Ovary (tissue), 9 donors: ENCODE data around the gene BAZ2B. TPM values are rescaled to one million over a fixed set of nuclear protein-coding genes. Genes with fewer than 3 reads are reported as not detected.

Source experiments
- DNase-seq, 5 donors: peaks; one replicate each; pipeline ENCODE4 v3.0.0-alpha.2; 2019 to 2020
- H3K27ac ChIP-seq, 2 donors: fragments of 200-600 bp; one replicate each; pipeline versions ENCODE4 v1.5.1 to v1.8.0; 2019 to 2022
- H3K27me3 ChIP-seq: fragments of 200-600 bp; one replicate; pipeline ENCODE4 v1.8.0; 2022
- H3K36me3 ChIP-seq: fragments of 200-600 bp; sonication (generic); one replicate; pipeline ENCODE4 v1.5.1; 2019
- H3K4me1 ChIP-seq: one replicate; pipeline ENCODE4 v1.8.1; 2013; ENCODE audit warnings: mild to moderate bottlenecking, moderate library complexity; ENCODE audit not compliant: insufficient read depth
- H3K4me3 ChIP-seq: fragments of 200-600 bp; sonication (generic); one replicate; pipeline ENCODE4 v1.5.1; 2017
- H3K9me3 ChIP-seq, 2 donors: fragments of 200-600 bp in 1 of 2; sonication (generic) in 1 of 2; one replicate each; pipeline versions ENCODE4 v1.5.1 to v1.8.1; 2013 to 2019; ENCODE audit warnings: mild to moderate bottlenecking in 1 of 2, moderate library complexity in 1 of 2
- EP300 ChIP-seq: sonication (generic); formaldehyde crosslinking; IDR thresholded peaks from one replicate; pipeline ENCODE4 v1.6.1; 2017; ENCODE audit warnings: antibody characterized with exemption
- POLR2A ChIP-seq: fragments of 450-650 bp; IDR thresholded peaks from one replicate; pipeline ENCODE4 v1.6.1; 2017; ENCODE audit warnings: antibody characterized with exemption, mild to moderate bottlenecking, moderate library complexity
- WGBS, 3 donors: extraction: QIAGEN DNeasy Blood & Tissue Kit in 1 of 3; methylation state at CpG; one replicate each; pipeline versions ENCODE4 v1.1.5 to v1.1.7; 2013 to 2017; 5-methylcytosine and 5-hydroxymethylcytosine counted together
- intact Hi-C, 4 donors: fragments of 100-400 bp; cut with DNase I; formaldehyde crosslinking; loops; one replicate each; pipeline versions ENCODE4 v1.11.0 to v1.15.1; 2022 to 2023
- polyA plus RNA-seq, 2 donors: library from polyadenylated mRNA; stranded (reverse); fragments of 200-250 nt in 1 of 2; fragments of 350-450 nt in 1 of 2; fragmentation: Illumina TruSeq in 1 of 2; extraction: RNeasy Lipid Tissue Mini Kit (QIAGEN cat#74804) in 1 of 2; gene quantifications; one replicate each; pipeline ENCODE4 v1.2.3, GENCODE V29; 2013 to 2014
- total RNA-seq, 7 donors: library from RNA; depleted of rRNA in 2 of 7; stranded (reverse); fragments of >200 nt in 2 of 7; fragmentation: NEBNext Ultra II Directional in 3 of 7; extraction: Animal tissue kit (Norgen Biotek cat#: 25700) in 3 of 7; gene quantifications; one replicate each; pipeline versions ENCODE4 v1.1.0 to v1.2.4, GENCODE V29; 2016 to 2023
- TF ChIP-seq, protein P1 (sequence below), 3 donors: fragments of 450-650 bp in 2 of 3; fragments of 200-600 bp in 1 of 3; IDR thresholded peaks; one replicate each; pipeline versions ENCODE4 v1.5.1 to v1.8.0; 2016 to 2022; ENCODE audit warnings: antibody characterized with exemption in 3 of 3, mild to moderate bottlenecking in 1 of 3
- donor health status: DM: no; HTN: no; CAD: no; lungs with moderate emphysema.
- donor health status: DM: no; HTN: no; CAD: no.
- donor health status: Bipolar disorder and iron deficiency.
- donor health status: DM: yes; HTN: yes; CAD: no.
- donor health status: DM: no; HTN: no; CAD: no.
- donor health status: DM: yes; HTN: yes; CAD: no.

Gene BAZ2B
- total and polyA plus RNA-seq, 9 donors = 31.8 to 131 (median 99.4) TPM

GRCh38 chr2:159614534-159615366, 1.6 kb downstream of the BAZ2B start:
- H3K9me3 ChIP-seq = no peaks in the 10 kb centered on the region
- peak overlapping the region; percentile 94 to 98 for H3K27ac ChIP-seq
- intact Hi-C loops = loop anchor here in 2 of 4 donors (5.0 kb wide), 1 partner anchor 98 kb away; the partner anchor contains the start of gene MARCHF7 (in 2 of the 2)
- DNase-seq = no peak
- H3K4me1 ChIP-seq = peaks cover 1% of the 10 kb centered on the region
- 1% methylated on average over 16 of the region's 16 CpGs for WGBS, 3 donors
- TF ChIP-seq EP300 (no peak), POLR2A (no peak)
- TF ChIP-seq, protein P1, sequence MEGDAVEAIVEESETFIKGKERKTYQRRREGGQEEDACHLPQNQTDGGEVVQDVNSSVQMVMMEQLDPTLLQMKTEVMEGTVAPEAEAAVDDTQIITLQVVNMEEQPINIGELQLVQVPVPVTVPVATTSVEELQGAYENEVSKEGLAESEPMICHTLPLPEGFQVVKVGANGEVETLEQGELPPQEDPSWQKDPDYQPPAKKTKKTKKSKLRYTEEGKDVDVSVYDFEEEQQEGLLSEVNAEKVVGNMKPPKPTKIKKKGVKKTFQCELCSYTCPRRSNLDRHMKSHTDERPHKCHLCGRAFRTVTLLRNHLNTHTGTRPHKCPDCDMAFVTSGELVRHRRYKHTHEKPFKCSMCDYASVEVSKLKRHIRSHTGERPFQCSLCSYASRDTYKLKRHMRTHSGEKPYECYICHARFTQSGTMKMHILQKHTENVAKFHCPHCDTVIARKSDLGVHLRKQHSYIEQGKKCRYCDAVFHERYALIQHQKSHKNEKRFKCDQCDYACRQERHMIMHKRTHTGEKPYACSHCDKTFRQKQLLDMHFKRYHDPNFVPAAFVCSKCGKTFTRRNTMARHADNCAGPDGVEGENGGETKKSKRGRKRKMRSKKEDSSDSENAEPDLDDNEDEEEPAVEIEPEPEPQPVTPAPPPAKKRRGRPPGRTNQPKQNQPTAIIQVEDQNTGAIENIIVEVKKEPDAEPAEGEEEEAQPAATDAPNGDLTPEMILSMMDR (IDR thresholded peaks at IDR 0.05) = no peak
- H3K36me3 ChIP-seq = no peaks in the 10 kb centered on the region
- H3K4me3 ChIP-seq = peak overlapping the region; percentile 72
- H3K27me3 ChIP-seq = peaks cover 2% of the 10 kb centered on the region

DNA sequence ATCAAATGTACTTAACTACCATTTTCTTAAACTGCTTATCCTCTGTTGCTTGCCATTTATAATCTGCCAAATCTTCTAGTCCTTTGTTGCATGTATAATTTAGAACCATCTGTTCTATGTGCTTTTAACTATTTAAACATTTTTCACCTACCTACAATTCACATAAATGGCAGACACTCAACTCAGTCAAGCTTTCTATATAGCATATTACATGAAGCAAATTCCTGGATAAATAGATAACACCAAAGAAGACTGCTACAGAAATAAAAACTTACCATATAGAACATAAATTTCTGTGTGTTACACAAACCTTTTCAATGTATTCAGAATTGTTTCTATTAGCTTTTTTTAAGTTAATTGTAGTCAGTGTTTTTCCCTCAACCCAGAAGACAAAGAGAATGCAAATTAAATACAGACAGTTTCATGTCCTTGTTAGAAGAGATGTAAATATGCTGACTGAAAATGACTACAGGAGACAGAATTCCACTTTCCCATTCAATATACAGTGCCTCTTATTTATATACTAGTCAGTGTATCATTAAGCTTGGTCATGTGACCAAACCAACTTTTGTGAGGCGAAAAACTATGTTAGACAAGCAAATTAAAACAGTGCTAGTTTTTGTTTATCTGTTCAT, 2.6 kb downstream of the BAZ2B start:
- Histone ChIP-seq H3K4me1 (peaks cover 2% of the 10 kb centered on the region), H3K9me3 (no peaks in the 10 kb centered on the region), H3K36me3 (no peaks in the 10 kb centered on the region), H3K27me3 (no peaks in the 10 kb centered on the region), H3K4me3 (peak overlapping the region; percentile 72), H3K27ac (peak overlapping the region in 1 of 2 donors; percentile 98)
- intact Hi-C loops = no loop called here
- 1 to 6% (median 5%) methylated on average over 1 of the region's 1 CpG for WGBS, 3 donors
- no peak for DNase-seq
- TF ChIP-seq POLR2A (no peak), EP300 (no peak)
- TF ChIP-seq, protein P1 (IDR thresholded peaks at IDR 0.05) = no peak

- no peak for TF ChIP-seq POLR2A
- TF ChIP-seq, protein P1 (IDR thresholded peaks at IDR 0.05) = no peak
- TF ChIP-seq EP300 = no peak
- intact Hi-C loops = no loop called here
- whole genome bisulfite sequencing, 3 donors = 10 to 23% (median 12%) methylated on average over 1 of the region's 1 CpG
- peak overlapping the region in 1 of 2 donors; percentile 98 for H3K27ac ChIP-seq
- no peak for DNase-seq
- peak overlapping the region; percentile 8 for H3K4me3 ChIP-seq
- no peaks in the 10 kb centered on the region for H3K27me3 ChIP-seq
- H3K9me3 ChIP-seq = no peaks in the 10 kb centered on the region
- H3K36me3 ChIP-seq = no peaks in the 10 kb centered on the region
- peaks cover 3% of the 10 kb centered on the region for H3K4me1 ChIP-seq
These were observed 3.3 kb downstream of the BAZ2B start for GRCh38 chr2:159613091-159613490.

GRCh38 chr2:159612255-159612901, 4.0 kb downstream of the BAZ2B start:
- 47 to 49% (median 49%) methylated on average over 1 of the region's 1 CpG for WGBS, 3 donors
- intact Hi-C loops = no loop called here
- Histone ChIP-seq H3K27me3 (no peaks in the 10 kb centered on the region), H3K9me3 (no peaks in the 10 kb centered on the region), H3K4me1 (peaks cover 5% of the 10 kb centered on the region), H3K27ac (peak overlapping the region in 1 of 2 donors; percentile 35), H3K36me3 (no peaks in the 10 kb centered on the region), H3K4me3 (no peak overlapping the region)
- TF ChIP-seq EP300 (no peak), POLR2A (no peak)
- TF ChIP-seq, protein P1 (IDR thresholded peaks at IDR 0.05) = no peak
- DNase-seq = no peak
